GM12873 (cell line): ENCODE data around the gene SCAP.

ENCODE experiments used
- TF ChIP-seq, protein P1 (sequence below): IDR thresholded peaks from 2 replicates; pipeline ENCODE4 v1.5.1; 2012; ENCODE audit warnings: low read depth, mild to moderate bottlenecking, moderate library complexity, low read length, control low read depth; ENCODE audit not compliant: insufficient read depth; ENCODE audit errors: missing control alignments

Gene SCAP

DNA sequence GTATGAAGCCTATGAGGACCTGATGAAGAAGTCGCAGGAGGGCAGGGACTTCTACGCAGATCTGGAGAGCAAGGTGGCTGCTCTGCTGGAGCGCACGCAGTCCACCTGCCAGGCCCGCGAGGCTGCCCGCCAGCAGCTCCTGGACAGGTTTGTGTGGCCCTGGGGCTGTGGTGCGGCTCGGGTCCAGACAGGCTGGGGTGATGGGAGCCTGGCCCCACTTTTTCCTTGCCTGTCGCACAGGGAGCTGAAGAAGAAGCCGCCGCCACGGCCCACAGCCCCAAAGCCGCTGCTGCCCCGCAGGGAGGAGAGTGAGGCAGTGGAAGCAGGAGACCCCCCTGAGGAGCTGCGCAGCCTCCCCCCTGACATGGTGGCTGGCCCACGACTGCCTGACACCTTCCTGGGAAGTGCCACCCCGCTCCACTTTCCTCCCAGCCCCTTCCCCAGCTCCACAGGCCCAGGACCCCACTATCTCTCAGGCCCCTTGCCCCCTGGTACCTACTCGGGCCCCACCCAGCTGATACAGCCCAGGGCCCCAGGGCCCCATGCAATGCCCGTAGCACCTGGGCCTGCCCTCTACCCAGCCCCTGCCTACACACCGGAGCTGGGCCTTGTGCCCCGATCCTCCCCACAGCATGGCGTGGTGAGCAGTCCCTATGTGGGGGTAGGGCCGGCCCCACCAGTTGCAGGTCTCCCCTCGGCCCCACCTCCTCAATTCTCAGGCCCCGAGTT lies 65.9 kb downstream of the SCAP start:
- TF ChIP-seq, protein P1, sequence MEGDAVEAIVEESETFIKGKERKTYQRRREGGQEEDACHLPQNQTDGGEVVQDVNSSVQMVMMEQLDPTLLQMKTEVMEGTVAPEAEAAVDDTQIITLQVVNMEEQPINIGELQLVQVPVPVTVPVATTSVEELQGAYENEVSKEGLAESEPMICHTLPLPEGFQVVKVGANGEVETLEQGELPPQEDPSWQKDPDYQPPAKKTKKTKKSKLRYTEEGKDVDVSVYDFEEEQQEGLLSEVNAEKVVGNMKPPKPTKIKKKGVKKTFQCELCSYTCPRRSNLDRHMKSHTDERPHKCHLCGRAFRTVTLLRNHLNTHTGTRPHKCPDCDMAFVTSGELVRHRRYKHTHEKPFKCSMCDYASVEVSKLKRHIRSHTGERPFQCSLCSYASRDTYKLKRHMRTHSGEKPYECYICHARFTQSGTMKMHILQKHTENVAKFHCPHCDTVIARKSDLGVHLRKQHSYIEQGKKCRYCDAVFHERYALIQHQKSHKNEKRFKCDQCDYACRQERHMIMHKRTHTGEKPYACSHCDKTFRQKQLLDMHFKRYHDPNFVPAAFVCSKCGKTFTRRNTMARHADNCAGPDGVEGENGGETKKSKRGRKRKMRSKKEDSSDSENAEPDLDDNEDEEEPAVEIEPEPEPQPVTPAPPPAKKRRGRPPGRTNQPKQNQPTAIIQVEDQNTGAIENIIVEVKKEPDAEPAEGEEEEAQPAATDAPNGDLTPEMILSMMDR = no peak

DNA sequence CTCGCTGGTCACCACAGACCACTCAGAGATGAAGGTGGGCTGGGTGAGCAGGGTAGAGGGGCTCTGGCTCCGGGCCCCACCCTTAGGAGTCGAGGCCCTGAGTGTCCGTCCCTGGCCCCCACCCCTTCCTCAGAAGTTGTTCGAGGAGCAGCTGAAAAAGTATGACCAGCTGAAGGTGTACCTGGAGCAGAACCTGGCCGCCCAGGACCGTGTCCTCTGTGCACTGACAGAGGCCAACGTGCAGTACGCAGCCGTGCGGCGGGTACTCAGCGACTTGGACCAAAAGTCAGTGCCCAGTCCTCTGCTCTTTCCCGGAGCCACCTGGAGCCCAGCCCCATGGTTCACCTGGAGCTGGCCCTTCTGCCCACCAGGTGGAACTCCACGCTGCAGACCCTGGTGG lies 66.5 kb downstream of the SCAP start:
- TF ChIP-seq, protein P1 = no peak

DNA sequence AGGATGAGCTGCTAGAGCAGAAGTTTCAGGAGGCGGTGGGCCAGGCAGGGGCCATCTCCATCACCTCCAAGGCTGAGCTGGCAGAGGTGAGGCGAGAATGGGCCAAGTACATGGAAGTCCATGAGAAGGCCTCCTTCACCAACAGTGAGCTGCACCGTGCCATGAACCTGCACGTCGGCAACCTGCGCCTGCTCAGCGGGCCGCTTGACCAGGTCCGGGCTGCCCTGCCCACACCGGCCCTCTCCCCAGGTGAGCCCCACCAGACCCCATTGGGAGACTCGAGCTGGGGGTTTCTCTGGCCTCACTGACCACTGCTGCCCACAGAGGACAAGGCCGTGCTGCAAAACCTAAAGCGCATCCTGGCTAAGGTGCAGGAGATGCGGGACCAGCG lies 66.9 kb downstream of the SCAP start:
- TF ChIP-seq, protein P1 = no peak

DNA sequence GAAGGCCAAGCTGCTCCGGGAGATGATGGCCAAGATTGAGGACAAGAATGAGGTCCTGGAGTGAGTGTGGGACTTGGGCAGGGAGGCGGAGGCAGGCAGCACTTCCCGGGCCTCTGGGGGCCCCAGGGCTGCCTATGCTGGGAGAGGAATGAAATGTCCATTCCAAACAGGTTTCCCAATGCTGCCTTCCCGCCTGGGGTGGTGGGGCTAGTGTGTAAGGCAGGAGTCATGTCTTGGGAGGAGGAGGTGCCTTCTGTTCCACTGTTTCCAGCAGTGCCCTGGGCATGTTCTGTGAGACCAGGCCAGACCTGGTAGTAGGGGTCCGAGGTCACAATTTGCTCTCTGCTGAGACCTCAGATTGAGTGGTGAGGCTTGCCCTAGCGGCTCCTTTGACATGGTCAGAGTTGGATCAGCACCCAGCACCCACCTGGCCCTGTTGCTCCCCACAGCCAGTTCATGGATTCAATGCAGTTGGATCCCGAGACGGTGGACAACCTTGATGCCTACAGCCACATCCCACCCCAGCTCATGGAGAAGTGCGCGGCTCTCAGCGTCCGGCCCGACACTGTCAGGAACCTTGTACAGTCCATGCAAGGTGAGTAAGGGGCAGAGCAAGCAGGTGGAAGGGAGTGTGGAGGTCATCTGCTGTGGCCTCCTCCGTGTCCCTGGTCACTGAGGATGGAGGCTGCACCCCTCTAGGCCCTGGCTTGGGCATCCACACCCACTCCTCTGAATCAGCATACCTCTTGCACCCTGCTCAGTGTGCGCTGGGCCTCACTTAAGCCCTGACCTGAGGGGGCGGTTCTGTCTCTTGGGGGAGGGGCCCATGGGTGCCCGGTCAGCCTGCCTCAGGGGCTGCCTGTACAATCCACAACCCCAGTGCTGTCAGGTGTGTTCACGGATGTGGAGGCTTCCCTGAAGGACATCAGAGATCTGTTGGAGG lies 67.6 kb downstream of the SCAP start:
- TF ChIP-seq, protein P1 = no peak

DNA sequence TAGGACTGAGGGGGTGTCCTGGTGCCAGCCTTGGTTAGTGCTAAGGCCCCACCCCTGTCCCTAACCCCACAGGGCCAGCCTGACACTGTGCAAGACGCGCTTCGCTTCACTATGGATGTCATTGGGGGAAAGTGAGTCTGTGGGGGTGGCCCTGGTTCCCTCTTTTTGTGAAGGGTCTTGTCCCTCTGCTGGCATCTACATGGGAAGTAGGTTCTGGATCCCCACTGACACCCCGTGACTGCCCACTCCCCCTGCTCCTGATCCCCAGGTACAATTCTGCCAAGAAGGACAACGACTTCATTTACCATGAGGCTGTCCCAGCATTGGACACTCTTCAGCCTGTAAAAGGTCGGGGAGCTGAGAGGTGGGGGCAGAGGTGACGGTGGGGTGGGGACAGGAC lies 68.5 kb downstream of the SCAP start:
- TF ChIP-seq, protein P1 = no peak

DNA sequence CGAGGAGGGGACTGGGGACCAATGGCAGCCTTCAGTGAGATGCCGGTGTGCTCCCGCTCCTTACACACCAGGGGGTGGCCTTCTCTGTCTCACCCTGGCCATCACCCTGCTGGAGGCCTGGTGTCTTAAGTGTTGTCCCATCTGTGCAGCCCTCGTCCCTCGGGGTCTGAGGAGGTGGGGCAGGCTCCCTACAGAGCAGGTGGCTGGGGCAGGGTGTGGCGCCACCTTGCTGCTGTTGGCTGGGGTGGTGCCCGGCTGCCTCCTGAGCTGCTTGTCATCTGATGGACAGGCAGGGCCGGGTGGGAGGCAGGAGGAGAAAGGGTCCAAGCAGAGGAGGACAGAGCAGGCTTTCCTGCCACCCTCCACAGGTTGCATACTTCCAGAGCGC lies 69.0 kb downstream of the SCAP start:
- TF ChIP-seq, protein P1 = no peak
